ENCODE measurements around the gene LIN7A. TPM values are rescaled to one million over a fixed set of nuclear protein-coding genes. Genes with fewer than 3 reads are reported as not detected.
A peak's percentile ranks its signal among the peaks of the same experiment; 100 is the strongest.

The LIN7A gene
- total and polyA plus RNA-seq, 2 of the 4 experiments (the other 2 are of a cell fraction), result 10.8 to 24.7 TPM

GRCh38 chr12:80815351-80815750, 122.4 kb downstream of the LIN7A start:
- H3K9me1 ChIP-seq (ENCODE audit: insufficient read depth, low read length), result peaks cover 4% of the 10 kb centered on the region; the same call in 1 of the 2 replicates

More at GRCh38 chr12:80815351-80815750, 122.4 kb downstream of the LIN7A start:
- H3K4me1 ChIP-seq (ENCODE audit: control insufficient read depth, insufficient read depth, low read length), result peaks cover 7% of the 10 kb centered on the region
- no peaks in the 10 kb centered on the region for H3K27me3 ChIP-seq (ENCODE audit: control insufficient read depth, insufficient read depth, low read length)
- no peak overlapping the region for H4K5ac ChIP-seq (ENCODE audit: low read depth, low read length)
- no peak overlapping the region for H3K4me3 ChIP-seq (ENCODE audit: insufficient read depth, low read depth, low read length)
- no peaks in the 10 kb centered on the region for H4K20me1 ChIP-seq (ENCODE audit: insufficient read depth, low read length)
- no peak overlapping the region for H2AK9ac ChIP-seq (replicated peaks; ENCODE audit: low read depth, low read length, poor library complexity)
- in situ Hi-C loops (cut with MboI; ENCODE audit: low sequenced_read_pairs) (no loop called here), dilution Hi-C loops (cut with HindIII; ENCODE audit: low sequenced_read_pairs, unreplicated experiment) (no loop called here), intact Hi-C loops (cut with micrococcal nuclease) (no loop called here)
- H3K18ac ChIP-seq (ENCODE audit: low read depth, low read length), result 0 out of 2 replicates have a peak overlapping the region, but pooled peaks have one; percentile 9
- H3K56ac ChIP-seq (ENCODE audit: extremely low read depth, insufficient read depth, low read length), result no peak overlapping the region
- H4K8ac ChIP-seq (ENCODE audit: low read depth in 2 of 2, low read length in 2 of 2), result no peak overlapping the region
- peak overlapping the region; percentile 64 for H2BK5ac ChIP-seq (ENCODE audit: low read depth, low read length, poor library complexity, severe bottlenecking)
- CTCF ChIA-PET, result interaction anchor here (0.8 to 1.5 kb wide), 3 partner anchors 9 to 22 kb away, joined by 3 to 4 read pairs (median 3); no protein-coding TSS in a partner anchor
- POLR2A ChIA-PET (ENCODE audit: unreplicated experiment), result no interaction called here
- H3K4ac ChIP-seq (ENCODE audit: low read depth, low read length), result no peak overlapping the region
- no peak overlapping the region for H2BK15ac ChIP-seq (ENCODE audit: low read depth, low read length)
- H2BK20ac ChIP-seq (ENCODE audit: low read depth, low read length), result no peak overlapping the region
- no peak overlapping the region for H2AFZ ChIP-seq (replicated peaks; ENCODE audit: low read length, poor library complexity)
- H3K9ac ChIP-seq (ENCODE audit: low read depth, low read length), result no peak overlapping the region
- ATAC-seq (ENCODE audit: low read depth), result peak; percentile 87
- no peak overlapping the region for H2BK120ac ChIP-seq (ENCODE audit: low read depth, low read length)
- no peaks in the 10 kb centered on the region for H3K36me3 ChIP-seq (ENCODE audit: control insufficient read depth, insufficient read depth, low read length)
- BruUV-seq (replicated peaks), result no TSS peak
- no peaks in the 10 kb centered on the region for H3K9me3 ChIP-seq (ENCODE audit: control insufficient read depth, insufficient read depth, low read length)
- no peak overlapping the region for H3K23ac ChIP-seq (ENCODE audit: low read depth, low read length)
- H3K27ac ChIP-seq (ENCODE audit: insufficient read depth, low read length), result no peak overlapping the region
- DNase-seq, result peak; percentile 77
- peak overlapping the region; percentile 76 for H3K4me2 ChIP-seq (ENCODE audit: low read depth, low read length)
- H2AK5ac ChIP-seq (ENCODE audit: low read depth, low read length), result no peak overlapping the region
- H3K14ac ChIP-seq (replicated peaks; ENCODE audit: low read depth, low read length), result no peak overlapping the region
- TF ChIP-seq, protein P1, sequence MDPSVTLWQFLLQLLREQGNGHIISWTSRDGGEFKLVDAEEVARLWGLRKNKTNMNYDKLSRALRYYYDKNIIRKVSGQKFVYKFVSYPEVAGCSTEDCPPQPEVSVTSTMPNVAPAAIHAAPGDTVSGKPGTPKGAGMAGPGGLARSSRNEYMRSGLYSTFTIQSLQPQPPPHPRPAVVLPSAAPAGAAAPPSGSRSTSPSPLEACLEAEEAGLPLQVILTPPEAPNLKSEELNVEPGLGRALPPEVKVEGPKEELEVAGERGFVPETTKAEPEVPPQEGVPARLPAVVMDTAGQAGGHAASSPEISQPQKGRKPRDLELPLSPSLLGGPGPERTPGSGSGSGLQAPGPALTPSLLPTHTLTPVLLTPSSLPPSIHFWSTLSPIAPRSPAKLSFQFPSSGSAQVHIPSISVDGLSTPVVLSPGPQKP (IDR thresholded peaks at IDR 0.05; ENCODE audit: borderline replicate concordance, low read depth, low read length), result no peak
- TF ChIP-seq RAD21 (IDR thresholded peaks at IDR 0.05; ENCODE audit: low read length) (no peak), CEBPB (IDR thresholded peaks at IDR 0.05; ENCODE audit: low read depth, low read length) (peak; percentile 74), SMC3 (IDR thresholded peaks at IDR 0.05; ENCODE audit: low read depth, low read length) (no peak)
- no peaks in the 10 kb centered on the region for H3K79me1 ChIP-seq (ENCODE audit: low read depth in 1 of 2, low read length in 2 of 2)
- H4K91ac ChIP-seq (ENCODE audit: insufficient read depth, low read depth, low read length), result no peak overlapping the region

Data from IMR-90 (cell line).